ENCODE results near the gene RPS15A.
"Not testable (repeated sequence)": the region's sequence is repeated elsewhere in the genome, so short reads cannot be mapped to it uniquely, and the experiment has no call there.

The RPS15A gene

GRCh38 chr16:18774651-18775050, 15.5 kb downstream of the RPS15A start:
- not testable (repeated sequence) for H3K27me3 ChIP-seq (ENCODE audit: control insufficient read depth, insufficient read depth, low read length); H3K36me3 ChIP-seq (ENCODE audit: insufficient read depth, low read length); H3K4me3 ChIP-seq (ENCODE audit: low read length); H3K4me1 ChIP-seq (ENCODE audit: control insufficient read depth, insufficient read depth, low read length); H3K9me3 ChIP-seq (replicated peaks; ENCODE audit: low read length); H3K9ac ChIP-seq (ENCODE audit: low read depth, low read length); H3K4me2 ChIP-seq (ENCODE audit: low read length)

- H3K4me3 ChIP-seq (ENCODE audit: low read length); H3K9ac ChIP-seq (ENCODE audit: low read depth, low read length); H3K4me1 ChIP-seq (ENCODE audit: control insufficient read depth, insufficient read depth, low read length); H3K36me3 ChIP-seq (ENCODE audit: insufficient read depth, low read length); H3K4me2 ChIP-seq (ENCODE audit: low read length); H3K9me3 ChIP-seq (replicated peaks; ENCODE audit: low read length); H3K27me3 ChIP-seq (ENCODE audit: control insufficient read depth, insufficient read depth, low read length): not testable (repeated sequence)
Measured at GRCh38 chr16:18772171-18772570, 18.0 kb downstream of the RPS15A start.

- not testable (repeated sequence) for H3K4me1 ChIP-seq (ENCODE audit: control insufficient read depth, insufficient read depth, low read length); H3K9me3 ChIP-seq (replicated peaks; ENCODE audit: low read length); H3K27me3 ChIP-seq (ENCODE audit: control insufficient read depth, insufficient read depth, low read length); H3K4me3 ChIP-seq (ENCODE audit: low read length); H3K36me3 ChIP-seq (ENCODE audit: insufficient read depth, low read length); H3K4me2 ChIP-seq (ENCODE audit: low read length); H3K9ac ChIP-seq (ENCODE audit: low read depth, low read length)
Measured at GRCh38 chr16:18770336-18770962, 19.7 kb downstream of the RPS15A start.

GRCh38 chr16:18767217-18767616, 22.9 kb downstream of the RPS15A start:
- not testable (repeated sequence) for H3K4me3 ChIP-seq (ENCODE audit: low read length); H3K27me3 ChIP-seq (ENCODE audit: control insufficient read depth, insufficient read depth, low read length); H3K9ac ChIP-seq (ENCODE audit: low read depth, low read length); H3K36me3 ChIP-seq (ENCODE audit: insufficient read depth, low read length); H3K4me1 ChIP-seq (ENCODE audit: control insufficient read depth, insufficient read depth, low read length); H3K4me2 ChIP-seq (ENCODE audit: low read length); H3K9me3 ChIP-seq (replicated peaks; ENCODE audit: low read length)

GRCh38 chr16:18762713-18763112, 27.4 kb downstream of the RPS15A start:
- not testable (repeated sequence) for H3K4me3 ChIP-seq (ENCODE audit: low read length); H3K27me3 ChIP-seq (ENCODE audit: control insufficient read depth, insufficient read depth, low read length); H3K4me2 ChIP-seq (ENCODE audit: low read length); H3K9me3 ChIP-seq (replicated peaks; ENCODE audit: low read length); H3K9ac ChIP-seq (ENCODE audit: low read depth, low read length); H3K4me1 ChIP-seq (ENCODE audit: control insufficient read depth, insufficient read depth, low read length); H3K36me3 ChIP-seq (ENCODE audit: insufficient read depth, low read length)

- not testable (repeated sequence) for H3K4me3 ChIP-seq (ENCODE audit: low read length); H3K4me1 ChIP-seq (ENCODE audit: control insufficient read depth, insufficient read depth, low read length); H3K9ac ChIP-seq (ENCODE audit: low read depth, low read length); H3K27me3 ChIP-seq (ENCODE audit: control insufficient read depth, insufficient read depth, low read length); H3K9me3 ChIP-seq (replicated peaks; ENCODE audit: low read length); H3K36me3 ChIP-seq (ENCODE audit: insufficient read depth, low read length)
- H3K4me2 ChIP-seq (ENCODE audit: low read length), result peak overlapping the region; percentile 47
Measured at GRCh38 chr16:18759598-18760520, 30.3 kb downstream of the RPS15A start.

- not testable (repeated sequence) for H3K4me2 ChIP-seq (ENCODE audit: low read length); H3K4me1 ChIP-seq (ENCODE audit: control insufficient read depth, insufficient read depth, low read length); H3K4me3 ChIP-seq (ENCODE audit: low read length); H3K27me3 ChIP-seq (ENCODE audit: control insufficient read depth, insufficient read depth, low read length); H3K36me3 ChIP-seq (ENCODE audit: insufficient read depth, low read length); H3K9me3 ChIP-seq (replicated peaks; ENCODE audit: low read length); H3K9ac ChIP-seq (ENCODE audit: low read depth, low read length)
Measured at GRCh38 chr16:18757960-18758660, 32.0 kb downstream of the RPS15A start.

- H3K9ac ChIP-seq (ENCODE audit: low read depth, low read length); H3K4me2 ChIP-seq (ENCODE audit: low read length); H3K4me1 ChIP-seq (ENCODE audit: control insufficient read depth, insufficient read depth, low read length); H3K4me3 ChIP-seq (ENCODE audit: low read length); H3K36me3 ChIP-seq (ENCODE audit: insufficient read depth, low read length); H3K27me3 ChIP-seq (ENCODE audit: control insufficient read depth, insufficient read depth, low read length); H3K9me3 ChIP-seq (replicated peaks; ENCODE audit: low read length): not testable (repeated sequence)
Measured at GRCh38 chr16:18756639-18757038, 33.5 kb downstream of the RPS15A start.

GRCh38 chr16:18742870-18743269, 47.3 kb downstream of the RPS15A start:
- not testable (repeated sequence) for H3K27me3 ChIP-seq (ENCODE audit: control insufficient read depth, insufficient read depth, low read length); H3K4me2 ChIP-seq (ENCODE audit: low read length); H3K36me3 ChIP-seq (ENCODE audit: insufficient read depth, low read length); H3K9me3 ChIP-seq (replicated peaks; ENCODE audit: low read length); H3K4me3 ChIP-seq (ENCODE audit: low read length); H3K4me1 ChIP-seq (ENCODE audit: control insufficient read depth, insufficient read depth, low read length); H3K9ac ChIP-seq (ENCODE audit: low read depth, low read length)

GRCh38 chr16:18740027-18740426, 50.1 kb downstream of the RPS15A start:
- H3K27me3 ChIP-seq (ENCODE audit: control insufficient read depth, insufficient read depth, low read length); H3K4me1 ChIP-seq (ENCODE audit: control insufficient read depth, insufficient read depth, low read length); H3K9me3 ChIP-seq (replicated peaks; ENCODE audit: low read length); H3K4me3 ChIP-seq (ENCODE audit: low read length); H3K9ac ChIP-seq (ENCODE audit: low read depth, low read length); H3K4me2 ChIP-seq (ENCODE audit: low read length); H3K36me3 ChIP-seq (ENCODE audit: insufficient read depth, low read length): not testable (repeated sequence)

- H3K9ac ChIP-seq (ENCODE audit: low read depth, low read length); H3K9me3 ChIP-seq (replicated peaks; ENCODE audit: low read length); H3K36me3 ChIP-seq (ENCODE audit: insufficient read depth, low read length); H3K4me1 ChIP-seq (ENCODE audit: control insufficient read depth, insufficient read depth, low read length); H3K4me2 ChIP-seq (ENCODE audit: low read length); H3K4me3 ChIP-seq (ENCODE audit: low read length); H3K27me3 ChIP-seq (ENCODE audit: control insufficient read depth, insufficient read depth, low read length): not testable (repeated sequence)
Measured at GRCh38 chr16:18738768-18739167, 51.4 kb downstream of the RPS15A start.

- H3K4me1 ChIP-seq (ENCODE audit: control insufficient read depth, insufficient read depth, low read length); H3K9ac ChIP-seq (ENCODE audit: low read depth, low read length); H3K9me3 ChIP-seq (replicated peaks; ENCODE audit: low read length); H3K4me2 ChIP-seq (ENCODE audit: low read length); H3K36me3 ChIP-seq (ENCODE audit: insufficient read depth, low read length); H3K27me3 ChIP-seq (ENCODE audit: control insufficient read depth, insufficient read depth, low read length); H3K4me3 ChIP-seq (ENCODE audit: low read length): not testable (repeated sequence)
Measured at GRCh38 chr16:18734279-18734678, 55.9 kb downstream of the RPS15A start.

Measured in skeletal muscle satellite cell (primary cell).